Measurements from ENCODE around the gene ZNF558.
"Not testable (repeated sequence)": the region's sequence is repeated elsewhere in the genome, so short reads cannot be mapped to it uniquely, and the experiment has no call there.

The ZNF558 gene

DNA sequence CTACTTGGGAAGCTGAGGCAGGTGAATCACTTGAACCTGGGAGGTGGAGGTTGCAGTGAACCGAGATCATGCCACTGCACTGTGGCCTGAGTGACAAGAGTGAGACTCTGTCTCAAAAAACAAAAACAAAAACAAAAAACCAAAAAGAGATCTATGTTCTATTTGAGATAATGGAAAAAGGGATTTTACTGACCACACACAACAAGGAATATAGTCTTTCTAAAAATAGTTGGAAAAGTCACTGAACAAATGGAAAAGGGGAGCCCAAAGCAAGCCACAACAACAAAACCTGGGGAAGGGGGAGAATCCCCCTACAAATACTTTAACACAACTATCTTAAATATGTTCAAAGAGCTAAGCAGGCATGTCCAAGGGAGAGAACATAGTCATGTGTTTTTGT is 37.3 kb downstream of the ZNF558 start:
- DNase-seq = no peak

DNA sequence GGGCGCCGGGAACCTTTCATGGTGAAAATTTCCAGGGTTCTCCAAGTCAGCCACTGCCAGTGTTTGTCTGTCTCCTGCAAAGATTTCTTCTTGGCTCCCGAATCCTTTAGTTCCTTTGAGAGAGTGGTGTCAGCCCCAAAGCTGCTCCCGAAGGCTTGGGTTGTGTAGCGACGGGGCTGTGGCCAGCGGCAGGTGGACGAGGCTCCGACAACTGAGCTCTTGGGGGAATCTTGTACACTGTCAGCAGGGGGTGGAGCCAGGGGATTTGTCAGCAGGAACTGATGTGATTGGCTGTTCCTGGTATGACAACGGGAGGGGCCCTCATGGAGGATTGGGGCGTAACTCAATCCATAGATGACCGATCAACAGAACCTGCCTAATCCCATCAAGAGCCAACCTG is 58.5 kb downstream of the ZNF558 start:
- DNase-seq = not testable (repeated sequence)

DNA sequence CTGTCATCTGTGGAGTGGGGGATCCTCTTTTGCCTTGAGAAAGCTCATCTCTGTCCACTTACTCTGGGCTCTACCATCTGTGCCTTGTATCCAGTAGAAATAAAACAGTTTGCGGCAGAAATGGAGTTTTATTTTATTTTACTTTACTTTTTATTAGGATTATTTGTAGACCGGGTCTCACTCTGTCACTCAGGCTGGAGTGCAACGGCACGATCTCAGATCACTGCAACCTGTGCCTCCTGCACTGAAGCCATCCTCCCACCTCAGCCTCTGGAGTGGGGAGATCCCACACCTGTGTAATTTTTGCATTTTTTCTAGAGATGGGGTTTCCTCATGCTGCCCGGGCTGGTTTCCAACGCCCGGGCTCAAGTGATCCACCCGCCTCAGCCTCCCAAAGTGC is 62.8 kb downstream of the ZNF558 start:
- not testable (repeated sequence) for DNase-seq

DNA sequence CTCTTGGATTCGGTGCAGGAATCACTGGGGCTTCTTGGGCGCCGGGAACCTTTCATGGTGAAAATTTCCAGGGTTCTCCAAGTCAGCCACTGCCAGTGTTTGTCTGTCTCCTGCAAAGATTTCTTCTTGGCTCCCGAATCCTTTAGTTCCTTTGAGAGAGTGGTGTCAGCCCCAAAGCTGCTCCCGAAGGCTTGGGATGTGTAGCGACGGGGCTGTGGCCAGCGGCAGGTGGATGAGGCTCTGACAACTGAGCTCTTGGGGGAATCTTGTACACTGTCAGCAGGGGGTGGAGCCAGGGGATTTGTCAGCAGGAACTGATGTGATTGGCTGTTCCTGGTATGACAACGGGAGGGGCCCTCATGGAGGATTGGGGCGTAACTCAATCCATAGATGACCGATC is 64.8 kb downstream of the ZNF558 start:
- DNase-seq = not testable (repeated sequence)
